ENCODE results near the gene THSD7B.

Gene THSD7B

DNA sequence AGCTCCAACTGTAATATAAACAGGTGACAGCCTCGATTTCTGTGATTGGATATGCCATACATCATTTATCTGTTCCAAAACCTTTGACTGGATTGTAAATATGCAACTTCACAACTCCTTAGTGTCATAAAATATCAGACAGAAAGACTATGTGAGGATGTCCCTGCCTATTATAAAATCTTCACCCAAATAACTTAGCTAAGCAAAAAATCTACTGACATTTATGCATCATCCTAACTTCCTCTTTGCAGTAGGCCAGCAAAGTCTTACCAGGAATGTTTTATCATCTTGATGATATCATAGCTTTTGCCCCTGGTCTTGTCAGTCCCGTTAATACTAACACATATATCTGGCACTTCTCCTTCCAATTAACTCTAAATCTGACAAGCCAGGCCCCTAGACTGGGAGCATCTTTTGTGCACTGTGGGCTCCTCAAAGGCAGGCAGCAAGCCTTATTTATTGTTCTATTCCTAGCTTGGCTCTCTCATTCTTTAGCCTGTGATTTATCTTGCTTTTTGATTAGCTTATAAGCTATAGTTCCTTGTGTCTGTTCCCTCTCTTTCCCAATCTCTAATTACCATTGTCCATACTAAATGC is 842.5 kb downstream of the THSD7B start:
- TF ChIP-seq TAF1 (IDR thresholded peaks at IDR 0.05; ENCODE audit: low read depth) (no peak), CEBPB (IDR thresholded peaks at IDR 0.05) (no peak), TCF12 (IDR thresholded peaks at IDR 0.05; ENCODE audit: low read depth) (no peak), YY1 (IDR thresholded peaks at IDR 0.05; ENCODE audit: low read depth) (no peak), EP300 (IDR thresholded peaks at IDR 0.05; ENCODE audit: borderline replicate concordance) (no peak), ZBTB7A (IDR thresholded peaks at IDR 0.05; ENCODE audit: low read depth) (no peak), CREB1 (IDR thresholded peaks at IDR 0.05; ENCODE audit: low read depth) (no peak), RAD21 (IDR thresholded peaks at IDR 0.05; ENCODE audit: low read depth) (no peak), TEAD4 (IDR thresholded peaks at IDR 0.05) (no peak), NFIC (IDR thresholded peaks at IDR 0.05) (no peak), FOXM1 (IDR thresholded peaks at IDR 0.05; ENCODE audit: borderline replicate concordance, low read depth) (no peak), EGR1 (IDR thresholded peaks at IDR 0.05) (no peak)
- TF ChIP-seq, protein P1, sequence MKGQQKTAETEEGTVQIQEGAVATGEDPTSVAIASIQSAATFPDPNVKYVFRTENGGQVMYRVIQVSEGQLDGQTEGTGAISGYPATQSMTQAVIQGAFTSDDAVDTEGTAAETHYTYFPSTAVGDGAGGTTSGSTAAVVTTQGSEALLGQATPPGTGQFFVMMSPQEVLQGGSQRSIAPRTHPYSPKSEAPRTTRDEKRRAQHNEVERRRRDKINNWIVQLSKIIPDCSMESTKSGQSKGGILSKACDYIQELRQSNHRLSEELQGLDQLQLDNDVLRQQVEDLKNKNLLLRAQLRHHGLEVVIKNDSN (IDR thresholded peaks at IDR 0.05) = no peak
- TF ChIP-seq, protein P2, sequence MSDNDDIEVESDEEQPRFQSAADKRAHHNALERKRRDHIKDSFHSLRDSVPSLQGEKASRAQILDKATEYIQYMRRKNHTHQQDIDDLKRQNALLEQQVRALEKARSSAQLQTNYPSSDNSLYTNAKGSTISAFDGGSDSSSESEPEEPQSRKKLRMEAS (IDR thresholded peaks at IDR 0.05) = no peak

DNA sequence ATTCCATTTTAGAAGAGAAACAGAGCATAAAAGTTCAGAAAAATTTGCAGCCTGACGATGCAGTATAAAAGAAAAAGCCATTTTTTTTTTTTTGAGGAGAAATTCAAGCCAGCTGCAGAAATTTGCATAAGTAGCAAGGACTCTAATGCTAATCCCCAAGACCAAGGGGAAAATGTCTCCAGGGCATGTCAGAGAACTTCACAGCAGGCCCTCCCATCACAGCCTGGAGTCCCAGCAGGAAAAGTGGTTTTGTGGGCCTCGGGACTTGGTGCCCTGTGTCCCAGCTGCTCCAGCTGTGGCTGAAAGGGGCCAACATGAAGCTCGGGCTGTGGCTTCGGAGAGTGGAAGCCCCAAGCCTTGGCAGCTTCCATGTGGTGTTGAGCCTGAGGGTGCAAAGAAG is 873.6 kb downstream of the THSD7B start:
- no peak for TF ChIP-seq YY1 (IDR thresholded peaks at IDR 0.05; ENCODE audit: low read depth)
- TF ChIP-seq ZBTB7A (IDR thresholded peaks at IDR 0.05; ENCODE audit: low read depth) = no peak
- TF ChIP-seq TAF1 (IDR thresholded peaks at IDR 0.05; ENCODE audit: low read depth) = no peak
- TF ChIP-seq, protein P2 (IDR thresholded peaks at IDR 0.05) = no peak
- no peak for TF ChIP-seq EP300 (IDR thresholded peaks at IDR 0.05; ENCODE audit: borderline replicate concordance)
- TF ChIP-seq CREB1 (IDR thresholded peaks at IDR 0.05; ENCODE audit: low read depth) = no peak
- TF ChIP-seq, protein P3, sequence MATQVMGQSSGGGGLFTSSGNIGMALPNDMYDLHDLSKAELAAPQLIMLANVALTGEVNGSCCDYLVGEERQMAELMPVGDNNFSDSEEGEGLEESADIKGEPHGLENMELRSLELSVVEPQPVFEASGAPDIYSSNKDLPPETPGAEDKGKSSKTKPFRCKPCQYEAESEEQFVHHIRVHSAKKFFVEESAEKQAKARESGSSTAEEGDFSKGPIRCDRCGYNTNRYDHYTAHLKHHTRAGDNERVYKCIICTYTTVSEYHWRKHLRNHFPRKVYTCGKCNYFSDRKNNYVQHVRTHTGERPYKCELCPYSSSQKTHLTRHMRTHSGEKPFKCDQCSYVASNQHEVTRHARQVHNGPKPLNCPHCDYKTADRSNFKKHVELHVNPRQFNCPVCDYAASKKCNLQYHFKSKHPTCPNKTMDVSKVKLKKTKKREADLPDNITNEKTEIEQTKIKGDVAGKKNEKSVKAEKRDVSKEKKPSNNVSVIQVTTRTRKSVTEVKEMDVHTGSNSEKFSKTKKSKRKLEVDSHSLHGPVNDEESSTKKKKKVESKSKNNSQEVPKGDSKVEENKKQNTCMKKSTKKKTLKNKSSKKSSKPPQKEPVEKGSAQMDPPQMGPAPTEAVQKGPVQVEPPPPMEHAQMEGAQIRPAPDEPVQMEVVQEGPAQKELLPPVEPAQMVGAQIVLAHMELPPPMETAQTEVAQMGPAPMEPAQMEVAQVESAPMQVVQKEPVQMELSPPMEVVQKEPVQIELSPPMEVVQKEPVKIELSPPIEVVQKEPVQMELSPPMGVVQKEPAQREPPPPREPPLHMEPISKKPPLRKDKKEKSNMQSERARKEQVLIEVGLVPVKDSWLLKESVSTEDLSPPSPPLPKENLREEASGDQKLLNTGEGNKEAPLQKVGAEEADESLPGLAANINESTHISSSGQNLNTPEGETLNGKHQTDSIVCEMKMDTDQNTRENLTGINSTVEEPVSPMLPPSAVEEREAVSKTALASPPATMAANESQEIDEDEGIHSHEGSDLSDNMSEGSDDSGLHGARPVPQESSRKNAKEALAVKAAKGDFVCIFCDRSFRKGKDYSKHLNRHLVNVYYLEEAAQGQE (IDR thresholded peaks at IDR 0.05; ENCODE audit: low read depth) = no peak
- TF ChIP-seq CEBPB (IDR thresholded peaks at IDR 0.05) = no peak
- no peak for TF ChIP-seq NFIC (IDR thresholded peaks at IDR 0.05)
- TF ChIP-seq, protein P1 (IDR thresholded peaks at IDR 0.05) = no peak
- TF ChIP-seq EGR1 (IDR thresholded peaks at IDR 0.05) = no peak
- no peak for TF ChIP-seq FOXM1 (IDR thresholded peaks at IDR 0.05; ENCODE audit: borderline replicate concordance, low read depth)
- TF ChIP-seq TCF12 (IDR thresholded peaks at IDR 0.05; ENCODE audit: low read depth) = no peak
- no peak for TF ChIP-seq TEAD4 (IDR thresholded peaks at IDR 0.05)
- no peak for TF ChIP-seq RAD21 (IDR thresholded peaks at IDR 0.05; ENCODE audit: low read depth)

DNA sequence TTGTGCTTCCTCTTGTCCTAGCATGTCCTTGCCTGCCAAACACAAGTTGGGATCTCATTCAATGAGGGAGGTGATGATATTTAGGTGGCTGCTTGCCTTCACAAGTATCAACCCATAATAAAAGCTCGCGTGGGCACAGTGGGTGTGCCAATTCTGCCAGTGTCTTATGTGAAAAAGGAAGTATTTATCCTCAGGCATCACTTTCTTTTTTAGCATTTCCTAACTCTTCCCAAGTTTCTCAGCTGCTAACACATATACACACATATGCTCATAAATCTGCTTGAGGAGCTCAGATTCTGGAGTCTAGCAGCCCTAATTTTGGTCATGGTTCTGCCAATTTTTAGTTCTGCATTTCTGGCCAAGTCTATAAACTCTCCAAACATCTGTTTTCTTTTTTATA is 879.4 kb downstream of the THSD7B start:
- TF ChIP-seq YY1 (IDR thresholded peaks at IDR 0.05; ENCODE audit: low read depth) (no peak), CEBPB (IDR thresholded peaks at IDR 0.05) (no peak), FOXM1 (IDR thresholded peaks at IDR 0.05; ENCODE audit: borderline replicate concordance, low read depth) (no peak), CREB1 (IDR thresholded peaks at IDR 0.05; ENCODE audit: low read depth) (no peak), ZBTB7A (IDR thresholded peaks at IDR 0.05; ENCODE audit: low read depth) (no peak), TAF1 (IDR thresholded peaks at IDR 0.05; ENCODE audit: low read depth) (no peak), TCF12 (IDR thresholded peaks at IDR 0.05; ENCODE audit: low read depth) (no peak), RAD21 (IDR thresholded peaks at IDR 0.05; ENCODE audit: low read depth) (no peak), EP300 (IDR thresholded peaks at IDR 0.05; ENCODE audit: borderline replicate concordance) (no peak), NFIC (IDR thresholded peaks at IDR 0.05) (no peak), EGR1 (IDR thresholded peaks at IDR 0.05) (no peak), TEAD4 (IDR thresholded peaks at IDR 0.05) (no peak)
- TF ChIP-seq, protein P2 (IDR thresholded peaks at IDR 0.05) = no peak
- TF ChIP-seq, protein P1 (IDR thresholded peaks at IDR 0.05) = no peak
- TF ChIP-seq, protein P3 (IDR thresholded peaks at IDR 0.05; ENCODE audit: low read depth) = no peak

DNA sequence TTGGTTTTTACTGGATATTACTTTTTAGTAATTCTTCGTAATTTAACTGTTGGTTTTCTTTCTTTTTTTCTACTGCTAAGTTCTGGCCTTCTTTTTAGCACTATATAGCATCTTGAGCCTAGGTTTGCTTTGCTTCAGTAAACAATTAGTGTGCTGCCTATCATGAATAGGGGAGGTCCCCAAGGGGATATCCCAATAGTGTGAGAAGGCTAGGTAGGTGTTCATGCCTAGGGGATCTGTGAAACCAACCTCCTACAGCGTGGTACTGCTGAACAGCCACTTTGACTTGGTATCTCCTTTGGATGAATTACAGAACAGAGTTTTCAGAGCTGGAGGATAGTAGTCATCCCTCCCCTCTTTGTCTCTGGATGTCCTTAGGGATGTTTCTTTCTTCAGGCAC is 888.7 kb downstream of the THSD7B start:
- TF ChIP-seq FOXM1 (IDR thresholded peaks at IDR 0.05; ENCODE audit: borderline replicate concordance, low read depth) (no peak), RAD21 (IDR thresholded peaks at IDR 0.05; ENCODE audit: low read depth) (no peak), ZBTB7A (IDR thresholded peaks at IDR 0.05; ENCODE audit: low read depth) (no peak), CREB1 (IDR thresholded peaks at IDR 0.05; ENCODE audit: low read depth) (no peak), YY1 (IDR thresholded peaks at IDR 0.05; ENCODE audit: low read depth) (no peak), TEAD4 (IDR thresholded peaks at IDR 0.05) (no peak)
- TF ChIP-seq, protein P2 (IDR thresholded peaks at IDR 0.05) = no peak
